Loucy (cell line): ENCODE results near the gene SLC20A1.

ENCODE experiments used
- H2AFZ ChIP-seq: fragments of 200-600 bp; sonication (generic); 2 replicates; pipeline ENCODE4 v1.6.0; 2016; ENCODE audit warnings: antibody characterized with exemption, mild to moderate bottlenecking, low read length, moderate library complexity
- H3F3A ChIP-seq: fragments of 200-600 bp; 2 replicates; pipeline ENCODE4 v1.6.0; 2016; ENCODE audit warnings: antibody characterized with exemption, low read depth, mild to moderate bottlenecking
- H3K27me3 ChIP-seq: fragments of 200-600 bp; sonication (generic); 2 replicates; pipeline ENCODE4 v1.6.1; 2014; ENCODE audit warnings: low read length, mild to moderate bottlenecking; ENCODE audit not compliant: insufficient read depth, poor library complexity, severe bottlenecking
- H3K36me3 ChIP-seq: fragments of 200-600 bp; sonication (generic); 2 replicates; pipeline ENCODE4 v1.6.1; 2016; ENCODE audit warnings: low read length; ENCODE audit not compliant: insufficient read depth
- H3K4me1 ChIP-seq: fragments of 200-600 bp; sonication (generic); 2 replicates; pipeline ENCODE4 v1.5.1; 2014; ENCODE audit warnings: low read length, mild to moderate bottlenecking; ENCODE audit not compliant: insufficient read depth, poor library complexity, severe bottlenecking
- H3K4me2 ChIP-seq: fragments of 200-600 bp; sonication (generic); 2 replicates; pipeline ENCODE4 v1.6.0; 2014; ENCODE audit warnings: antibody characterized with exemption, low read length, low read depth, mild to moderate bottlenecking; ENCODE audit not compliant: poor library complexity, severe bottlenecking
- H3K4me3 ChIP-seq: fragments of 200-600 bp; sonication (generic); 2 replicates; pipeline ENCODE4 v1.5.1; 2014; ENCODE audit warnings: low read length, mild to moderate bottlenecking, mixed read lengths; ENCODE audit not compliant: poor library complexity, severe bottlenecking
- H3K79me2 ChIP-seq: fragments of 200-600 bp; sonication (generic); 2 replicates; pipeline ENCODE4 v1.6.1; 2014; ENCODE audit warnings: low read length; ENCODE audit not compliant: insufficient read depth
- H3K9ac ChIP-seq: fragments of 200-600 bp; sonication (generic); 2 replicates; pipeline ENCODE4 v1.6.0; 2014; ENCODE audit warnings: mild to moderate bottlenecking, low read depth, low read length, moderate library complexity; ENCODE audit not compliant: poor library complexity, severe bottlenecking
- H3K9me2 ChIP-seq: fragments of 200-600 bp; sonication (generic); replicated peaks from 2 replicates; pipeline ENCODE4 v1.6.1; 2016; ENCODE audit warnings: low read depth, low read length, mixed read lengths
- H3K9me3 ChIP-seq: fragments of 200-600 bp; sonication (generic); 2 replicates; pipeline ENCODE4 v1.6.1; 2014; ENCODE audit warnings: mild to moderate bottlenecking, antibody characterized with exemption, low read length, low read depth; ENCODE audit not compliant: insufficient read depth
- H4K20me1 ChIP-seq: fragments of 200-600 bp; sonication (generic); 2 replicates; pipeline ENCODE4 v1.6.0; 2014; ENCODE audit warnings: antibody characterized with exemption, low read length, mild to moderate bottlenecking; ENCODE audit not compliant: insufficient read depth, poor library complexity, severe bottlenecking
- CTCF ChIP-seq: fragments of 200-600 bp; sonication (generic); conservative IDR thresholded peaks from 2 replicates; pipeline ENCODE4 v1.5.1; 2014; ENCODE audit warnings: mild to moderate bottlenecking, antibody characterized with exemption, low read length
- EZH2phosphoT487 ChIP-seq: fragments of 200-600 bp; IDR thresholded peaks from 2 replicates; pipeline ENCODE4 v1.6.1; 2018; ENCODE audit warnings: antibody characterized with exemption, mild to moderate bottlenecking, moderate library complexity, borderline replicate concordance

The SLC20A1 gene

GRCh38 chr2:112645310-112646101, at the start of gene SLC20A1:
SLC20A1 (plus strand) TSS chr2:112645939; CDS start chr2:112646829, 890 bp downstream.
- peaks cover 30% of the 10 kb centered on the region for H3K36me3 ChIP-seq
- H3K4me1 ChIP-seq, result peaks cover 56% of the 10 kb centered on the region
- H3K27me3 ChIP-seq, result no peaks in the 10 kb centered on the region
- peak within 1 kb of the TSS; percentile 94 for H3K4me2 ChIP-seq
- peak within 1 kb of the TSS; percentile 94 for H3K9ac ChIP-seq
- no peaks in the 10 kb centered on the region for H3F3A ChIP-seq
- H2AFZ ChIP-seq, result peak within 1 kb of the TSS; percentile 82
- H4K20me1 ChIP-seq, result peaks cover 38% of the 10 kb centered on the region
- H3K4me3 ChIP-seq, result peak within 1 kb of the TSS; percentile 79
- H3K9me3 ChIP-seq, result no peaks in the 10 kb centered on the region
- H3K79me2 ChIP-seq, result peaks cover 58% of the 10 kb centered on the region
- H3K9me2 ChIP-seq, result no peaks in the 10 kb centered on the region
- TF ChIP-seq CTCF (peak; percentile 54), EZH2phosphoT487 (no peak)

- Histone ChIP-seq H3K9me2 (no peaks in the 10 kb centered on the region), H3K27me3 (no peaks in the 10 kb centered on the region), H3K79me2 (no peaks in the 10 kb centered on the region), H3K36me3 (no peaks in the 10 kb centered on the region), H3F3A (no peaks in the 10 kb centered on the region), H3K4me1 (no peaks in the 10 kb centered on the region), H3K4me3 (no peak overlapping the region), H3K9ac (no peak overlapping the region), H3K4me2 (no peak overlapping the region), H2AFZ (no peak overlapping the region), H3K9me3 (no peaks in the 10 kb centered on the region), H4K20me1 (no peaks in the 10 kb centered on the region)
- no peak for TF ChIP-seq CTCF
- no peak for TF ChIP-seq EZH2phosphoT487
Observed at GRCh38 chr2:112597537-112598322, 48.0 kb upstream of the SLC20A1 start.

- no peaks in the 10 kb centered on the region for H3K9me2 ChIP-seq
- H3K4me3 ChIP-seq, result no peak overlapping the region
- H3F3A ChIP-seq, result no peaks in the 10 kb centered on the region
- no peak overlapping the region for H3K9ac ChIP-seq
- no peaks in the 10 kb centered on the region for H3K79me2 ChIP-seq
- H3K9me3 ChIP-seq, result no peaks in the 10 kb centered on the region
- no peaks in the 10 kb centered on the region for H4K20me1 ChIP-seq
- H3K36me3 ChIP-seq, result no peaks in the 10 kb centered on the region
- no peak overlapping the region for H3K4me2 ChIP-seq
- TF ChIP-seq CTCF, result no peak
- no peaks in the 10 kb centered on the region for H3K4me1 ChIP-seq
- H2AFZ ChIP-seq, result peak overlapping the region; percentile 23; the same call in 1 of the 2 replicates
- H3K27me3 ChIP-seq, result no peaks in the 10 kb centered on the region
Observed at GRCh38 chr2:112600634-112601033, 45.1 kb upstream of the SLC20A1 start.
